Activated naive CD8-positive, alpha-beta T cell treated with anti-CD3 and anti-CD28 coated beads, Interleukin-2, amount 10 ng/mL, durations not matched to agents 7 days and 5 days (primary cell): ENCODE results near the gene CAPN13. TPM values are rescaled to one million over a fixed set of nuclear protein-coding genes. Genes with fewer than 3 reads are reported as not detected.

ENCODE experiments used
- ATAC-seq: fragments of 150-1000 bp; cut with Tn5 transposase; one replicate; pipeline ENCODE4 v1.10.0; 2021; ENCODE audit warnings: low read depth, moderate library complexity
- POLR2A ChIA-PET: fragments of 350-600 bp; sonication (Branson Sonifier 250); formaldehyde crosslinking; loops from one replicate; lab custom pipeline; 2021; ENCODE audit warnings: antibody characterized with exemption; lab: Charles Lee
- DNase-seq: peaks from one replicate; pipeline ENCODE4 v3.0.0; 2021
- H3K27ac Mint-ChIP-seq: one replicate; pipeline ENCODE4 v1.8.0; 2022; ENCODE audit warnings: mild to moderate bottlenecking, mixed read lengths
- H3K27me3 Mint-ChIP-seq: one replicate; pipeline ENCODE4 v1.8.0; 2022; ENCODE audit warnings: mild to moderate bottlenecking, moderate library complexity, mixed read lengths
- H3K36me3 Mint-ChIP-seq: one replicate; pipeline ENCODE4 v1.8.0; 2021; ENCODE audit warnings: mild to moderate bottlenecking, mixed read lengths
- H3K4me1 Mint-ChIP-seq: one replicate; pipeline ENCODE4 v1.8.0; 2021; ENCODE audit warnings: mixed read lengths
- H3K4me3 Mint-ChIP-seq: one replicate; pipeline ENCODE4 v1.8.0; 2022; ENCODE audit warnings: mild to moderate bottlenecking, moderate library complexity, mixed read lengths
- H3K9me3 Mint-ChIP-seq: one replicate; pipeline ENCODE4 v1.8.0; 2021; ENCODE audit warnings: mixed read lengths
- total RNA-seq, 2 experiments: library from RNA; stranded (reverse); gene quantifications; one replicate each; pipeline ENCODE4 v1.2.3, GENCODE V29; 2021

CAPN13 gene
- total RNA-seq, 2 experiments from 2014 or later = not detected

DNA sequence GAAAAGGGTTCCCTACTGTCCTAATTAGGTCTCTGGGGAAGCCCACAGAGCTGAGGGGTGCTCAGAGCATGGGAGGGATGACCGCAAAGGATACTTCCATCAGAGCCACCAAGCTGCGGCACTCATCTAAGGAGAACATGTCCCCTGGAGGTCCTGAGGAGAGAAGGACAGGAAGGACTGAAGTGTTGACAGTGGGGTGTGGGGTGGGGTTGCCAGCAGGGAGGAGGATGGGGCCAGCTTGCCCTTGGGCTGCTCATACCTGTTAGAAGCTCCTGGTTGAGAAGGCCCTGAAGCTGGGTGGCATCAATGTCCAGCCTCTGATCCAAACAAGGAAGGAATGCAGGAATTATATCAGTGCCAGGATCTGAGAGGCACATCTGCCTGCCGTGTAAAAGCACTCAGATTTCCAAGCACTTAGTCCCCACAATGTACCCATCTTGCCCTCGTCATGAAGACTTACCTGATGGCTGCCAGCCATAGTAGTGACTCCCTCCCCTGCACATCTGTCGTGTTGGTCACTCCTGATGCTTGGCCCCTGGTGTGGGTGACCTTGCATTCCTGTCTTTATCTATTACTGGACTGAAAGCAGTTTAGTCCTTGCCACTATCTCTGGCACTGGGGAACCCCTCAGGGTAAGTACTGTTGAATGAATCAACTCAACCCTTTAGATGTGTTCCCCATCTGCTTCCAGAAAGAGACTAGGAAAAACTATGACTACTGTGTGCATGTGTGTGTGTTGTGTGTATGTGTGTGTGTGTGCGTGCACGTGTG, 68.9 kb downstream of the CAPN13 start:
- POLR2A ChIA-PET = no interaction called here
- peaks cover 2% of the 10 kb centered on the region for H3K27me3 Mint-ChIP-seq
- no peak overlapping the region for H3K4me3 Mint-ChIP-seq

DNA sequence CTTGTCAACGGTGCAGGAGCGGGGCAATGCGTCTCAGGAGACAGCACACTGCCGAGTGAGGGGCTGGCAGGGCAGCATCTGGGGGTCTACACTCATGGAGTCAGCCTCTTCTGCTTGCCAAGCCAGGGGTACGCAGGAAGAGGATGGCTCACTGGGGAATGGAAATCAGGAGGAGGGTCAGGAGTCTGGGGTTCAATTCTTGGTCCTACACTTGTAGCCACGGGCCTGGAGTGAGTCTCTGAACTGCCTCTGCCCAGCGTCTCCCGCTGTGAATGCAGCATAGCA, 70.0 kb downstream of the CAPN13 start:
- Mint-ChIP-seq H3K4me1 (no peaks in the 10 kb centered on the region), H3K27me3 (peaks cover 2% of the 10 kb centered on the region), H3K36me3 (no peaks in the 10 kb centered on the region), H3K27ac (no peak overlapping the region), H3K4me3 (no peak overlapping the region), H3K9me3 (no peaks in the 10 kb centered on the region)
- DNase-seq = no peak
- no peak for ATAC-seq
- POLR2A ChIA-PET = no interaction called here

More for the DNA sequence above, 68.9 kb downstream of the CAPN13 start:
- ATAC-seq = no peak
- Mint-ChIP-seq H3K4me1 (no peaks in the 10 kb centered on the region), H3K27ac (no peak overlapping the region), H3K36me3 (no peaks in the 10 kb centered on the region), H3K9me3 (no peaks in the 10 kb centered on the region)
- no peak for DNase-seq

DNA sequence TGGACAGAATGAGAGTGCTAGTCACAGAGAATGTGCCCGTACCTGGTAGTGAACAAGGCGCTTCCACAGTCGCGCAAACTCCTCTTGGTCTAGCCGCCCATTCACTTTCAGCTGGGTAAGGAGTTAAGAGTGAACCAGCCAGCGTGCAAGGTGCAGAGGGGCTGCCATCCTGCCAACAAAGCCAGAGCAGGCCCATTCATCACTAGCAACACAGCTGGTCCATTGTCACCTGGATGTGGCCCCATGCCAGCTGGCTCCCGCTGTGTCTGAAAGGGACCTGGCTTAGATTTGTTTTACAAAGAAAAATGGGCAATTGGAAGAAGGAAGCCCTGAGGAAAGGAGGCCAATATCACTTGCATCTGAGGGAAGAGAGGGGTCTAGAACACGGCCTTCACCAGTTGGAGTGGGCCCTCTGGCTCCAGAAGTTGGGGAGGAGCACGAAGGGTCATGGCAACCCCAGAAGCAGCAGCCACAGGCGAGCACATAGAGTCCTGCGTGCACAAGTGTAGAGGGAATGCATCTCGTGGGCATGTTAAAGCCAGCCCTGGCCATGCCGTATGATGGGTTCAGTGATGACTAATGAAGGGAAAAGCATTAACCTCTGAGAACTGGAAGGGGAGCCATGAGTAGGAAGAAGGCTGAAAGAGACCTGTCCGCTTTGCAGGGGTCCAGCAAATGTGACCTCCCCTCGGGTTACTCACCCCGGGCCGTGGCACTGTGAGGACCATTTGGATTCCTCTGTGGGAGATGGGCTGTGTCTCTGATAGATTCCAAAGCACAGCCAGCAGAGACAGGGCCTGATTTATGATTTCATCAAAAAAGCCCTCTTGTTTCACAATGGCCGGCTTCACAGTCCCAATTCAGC, 70.6 kb downstream of the CAPN13 start:
- DNase-seq = no peak
- Mint-ChIP-seq H3K27ac (no peak overlapping the region), H3K36me3 (no peaks in the 10 kb centered on the region), H3K9me3 (no peaks in the 10 kb centered on the region), H3K4me3 (no peak overlapping the region), H3K27me3 (no peaks in the 10 kb centered on the region), H3K4me1 (no peaks in the 10 kb centered on the region)
- POLR2A ChIA-PET = no interaction called here
- ATAC-seq = no peak

DNA sequence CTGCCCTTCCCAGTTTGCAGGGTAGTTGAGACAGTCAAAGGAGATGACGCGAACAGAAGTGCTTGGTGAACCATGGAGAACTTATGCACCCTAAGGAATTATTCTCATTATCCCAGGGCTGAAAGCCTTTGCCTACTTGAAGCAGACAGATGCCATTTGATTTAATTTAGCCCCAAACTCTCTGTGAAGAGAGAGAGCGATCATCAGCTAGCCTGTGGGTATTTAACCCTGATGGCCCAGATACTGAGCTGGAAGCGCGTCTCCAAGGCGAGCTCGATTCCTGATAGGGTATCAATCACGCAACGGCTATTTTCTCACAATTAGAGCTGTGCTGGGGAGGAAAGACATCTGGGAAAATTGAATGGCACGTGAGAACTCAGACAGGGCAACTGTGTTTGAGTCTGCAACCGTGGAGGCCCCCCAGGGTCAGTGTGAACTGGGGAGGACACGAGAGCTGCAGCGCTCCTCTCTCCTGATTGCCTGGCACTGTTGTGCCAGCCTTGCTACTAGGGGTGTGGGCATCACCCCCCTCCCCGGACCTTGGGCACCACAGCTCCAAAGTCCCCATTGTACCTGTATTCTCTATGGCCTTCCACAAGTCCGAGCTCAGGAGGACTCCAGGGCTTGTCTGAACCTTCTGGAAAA, 73.2 kb downstream of the CAPN13 start:
- ATAC-seq (no peak), DNase-seq (no peak)
- H3K27me3 Mint-ChIP-seq = no peaks in the 10 kb centered on the region
- H3K9me3 Mint-ChIP-seq = no peaks in the 10 kb centered on the region
- no peak overlapping the region for H3K27ac Mint-ChIP-seq
- POLR2A ChIA-PET = no interaction called here
- no peak overlapping the region for H3K4me3 Mint-ChIP-seq
- H3K4me1 Mint-ChIP-seq = no peaks in the 10 kb centered on the region
- H3K36me3 Mint-ChIP-seq = no peaks in the 10 kb centered on the region

DNA sequence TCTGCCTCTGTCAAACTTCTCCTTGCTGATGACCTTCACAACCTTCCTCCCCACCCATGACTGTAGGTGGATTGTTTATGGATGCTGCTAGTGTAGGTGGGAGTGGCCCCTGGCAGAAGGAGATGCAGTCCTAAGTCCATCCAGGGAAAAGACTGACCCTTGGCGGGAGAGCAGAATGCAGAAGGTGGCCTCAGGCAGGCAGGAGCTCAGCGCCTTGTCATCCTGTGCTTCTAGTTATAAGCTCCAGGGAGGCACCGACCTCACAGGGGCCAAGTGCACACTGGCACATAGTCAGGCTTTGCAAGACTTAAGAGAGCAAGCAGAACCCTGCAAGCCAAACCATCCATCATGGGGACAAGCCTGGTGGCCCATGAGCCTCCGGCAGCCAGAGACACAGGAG, 74.4 kb downstream of the CAPN13 start:
- POLR2A ChIA-PET = no interaction called here
- Mint-ChIP-seq H3K4me3 (no peak overlapping the region), H3K27ac (no peak overlapping the region), H3K9me3 (no peaks in the 10 kb centered on the region), H3K4me1 (no peaks in the 10 kb centered on the region), H3K27me3 (no peaks in the 10 kb centered on the region), H3K36me3 (no peaks in the 10 kb centered on the region)
- ATAC-seq (no peak), DNase-seq (no peak)

DNA sequence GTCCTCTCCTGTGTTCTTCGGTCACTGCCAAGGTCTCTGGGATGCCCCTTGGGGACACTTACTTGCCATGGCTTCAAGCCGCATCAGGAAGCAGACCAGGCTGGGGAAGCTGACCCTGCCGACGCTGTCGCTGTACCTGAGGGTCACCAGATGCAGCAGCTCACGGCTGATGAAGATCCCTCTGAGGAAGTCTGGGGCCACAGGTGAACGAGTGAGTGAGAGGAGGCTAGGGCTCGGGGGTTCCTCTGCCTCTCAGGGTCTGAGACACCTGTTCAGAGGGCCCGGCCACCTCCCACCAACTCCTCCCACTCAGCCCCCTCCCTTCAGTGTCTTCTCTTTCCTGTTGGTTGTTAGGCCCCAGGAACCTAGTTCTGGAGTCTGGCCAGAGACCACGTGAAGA, 74.9 kb downstream of the CAPN13 start:
- Mint-ChIP-seq H3K27me3 (no peaks in the 10 kb centered on the region), H3K9me3 (no peaks in the 10 kb centered on the region), H3K4me3 (no peak overlapping the region), H3K27ac (no peak overlapping the region), H3K4me1 (no peaks in the 10 kb centered on the region), H3K36me3 (no peaks in the 10 kb centered on the region)
- no peak for ATAC-seq
- DNase-seq = no peak
- POLR2A ChIA-PET = no interaction called here

DNA sequence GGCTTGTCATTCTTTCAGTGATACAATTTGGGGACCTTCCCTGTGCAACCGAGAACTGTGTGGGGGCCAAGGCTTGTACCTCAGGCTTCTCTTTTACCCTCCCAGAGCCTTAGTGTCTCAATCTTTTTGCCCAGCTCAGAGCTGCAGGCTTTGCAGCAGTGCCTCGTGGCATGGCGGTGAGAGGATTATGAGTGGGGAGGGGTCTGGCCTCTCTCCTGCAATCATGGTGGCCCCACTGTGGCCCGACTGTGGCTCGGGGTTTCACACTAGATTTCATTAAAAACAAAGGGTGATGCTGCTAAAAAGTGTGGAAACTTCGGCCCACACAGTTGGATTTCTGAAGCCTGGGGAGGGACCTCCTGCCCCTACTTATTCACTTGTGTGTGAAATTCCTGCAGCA, 75.5 kb downstream of the CAPN13 start:
- Mint-ChIP-seq H3K27me3 (no peaks in the 10 kb centered on the region), H3K27ac (no peak overlapping the region), H3K4me3 (no peak overlapping the region), H3K9me3 (no peaks in the 10 kb centered on the region), H3K36me3 (no peaks in the 10 kb centered on the region), H3K4me1 (no peaks in the 10 kb centered on the region)
- DNase-seq (no peak), ATAC-seq (no peak)
- POLR2A ChIA-PET = no interaction called here

DNA sequence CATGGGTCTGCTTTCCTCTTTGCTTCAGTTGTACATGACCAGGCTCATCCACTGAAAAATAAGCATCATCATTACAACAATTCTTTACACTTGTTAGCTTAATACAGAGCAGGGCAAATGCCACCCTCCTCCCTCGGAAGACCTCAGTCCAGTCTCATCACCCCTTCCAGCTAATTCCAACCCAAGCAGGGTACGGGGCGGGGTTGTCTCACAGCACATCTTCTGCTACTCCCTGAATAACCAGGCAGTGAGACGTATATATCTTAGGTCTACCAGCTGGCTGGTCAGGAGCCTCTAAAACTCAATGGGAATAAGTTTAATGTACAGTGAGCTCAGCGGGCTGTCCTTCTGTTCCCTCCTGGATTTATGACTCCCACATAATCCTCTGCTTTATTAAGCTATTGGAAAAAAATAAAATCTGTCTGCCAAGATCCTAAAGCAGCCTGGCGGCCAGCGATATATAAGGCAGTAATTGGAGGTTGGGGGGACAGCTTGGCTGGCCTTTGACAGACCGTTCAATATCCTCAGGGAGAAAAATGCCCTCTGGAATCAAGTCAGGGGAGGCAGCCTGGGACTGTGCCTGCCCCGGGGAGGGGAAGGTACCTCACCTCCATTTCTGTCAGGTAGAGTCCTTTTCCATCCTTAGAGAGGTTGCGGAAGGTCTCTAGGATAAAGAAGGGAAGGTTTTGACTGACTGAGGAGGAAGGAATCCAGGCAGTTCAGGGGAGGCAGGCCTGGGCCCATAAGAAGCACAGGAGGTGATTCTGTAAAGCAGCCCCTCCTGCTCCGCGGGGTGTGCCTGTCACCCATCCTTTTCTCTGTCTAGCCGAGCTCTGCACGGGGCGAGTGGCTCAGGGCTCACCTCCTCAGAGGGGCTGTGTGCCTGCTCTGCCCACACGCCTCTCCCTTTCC, 76.3 kb downstream of the CAPN13 start:
- DNase-seq = no peak
- no peaks in the 10 kb centered on the region for H3K4me1 Mint-ChIP-seq
- no peaks in the 10 kb centered on the region for H3K36me3 Mint-ChIP-seq
- H3K9me3 Mint-ChIP-seq = no peaks in the 10 kb centered on the region
- H3K27ac Mint-ChIP-seq = no peak overlapping the region
- no peak for ATAC-seq
- no peaks in the 10 kb centered on the region for H3K27me3 Mint-ChIP-seq
- POLR2A ChIA-PET = no interaction called here
- no peak overlapping the region for H3K4me3 Mint-ChIP-seq

DNA sequence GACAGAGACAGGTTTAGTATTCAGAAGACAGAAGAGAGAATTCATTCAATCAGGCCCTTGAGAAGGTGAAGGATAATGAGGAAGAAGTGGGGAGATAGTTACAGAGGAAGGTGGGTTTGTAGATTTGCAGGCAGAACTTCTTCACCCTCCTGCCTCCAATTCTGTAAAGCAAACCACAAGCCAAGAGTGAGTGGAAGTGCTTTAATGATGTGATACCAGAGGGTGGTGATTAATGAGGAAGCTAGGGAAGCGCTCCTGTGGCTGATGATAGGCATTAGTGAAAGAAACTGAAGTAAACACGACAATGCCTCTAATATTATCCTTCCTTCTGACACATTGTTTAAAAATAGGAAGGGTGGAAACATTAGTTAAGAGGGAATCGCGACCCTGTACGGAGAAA, 78.2 kb downstream of the CAPN13 start:
- no peaks in the 10 kb centered on the region for H3K36me3 Mint-ChIP-seq
- POLR2A ChIA-PET = interaction anchor here (0.6 kb wide), 1 partner anchor 321 kb away, joined by 3 read pairs; no protein-coding TSS in a partner anchor
- H3K9me3 Mint-ChIP-seq = no peaks in the 10 kb centered on the region
- no peak for ATAC-seq
- no peaks in the 10 kb centered on the region for H3K4me1 Mint-ChIP-seq
- DNase-seq = no peak
- H3K27me3 Mint-ChIP-seq = peaks cover 10% of the 10 kb centered on the region
- no peak overlapping the region for H3K27ac Mint-ChIP-seq
- no peak overlapping the region for H3K4me3 Mint-ChIP-seq

DNA sequence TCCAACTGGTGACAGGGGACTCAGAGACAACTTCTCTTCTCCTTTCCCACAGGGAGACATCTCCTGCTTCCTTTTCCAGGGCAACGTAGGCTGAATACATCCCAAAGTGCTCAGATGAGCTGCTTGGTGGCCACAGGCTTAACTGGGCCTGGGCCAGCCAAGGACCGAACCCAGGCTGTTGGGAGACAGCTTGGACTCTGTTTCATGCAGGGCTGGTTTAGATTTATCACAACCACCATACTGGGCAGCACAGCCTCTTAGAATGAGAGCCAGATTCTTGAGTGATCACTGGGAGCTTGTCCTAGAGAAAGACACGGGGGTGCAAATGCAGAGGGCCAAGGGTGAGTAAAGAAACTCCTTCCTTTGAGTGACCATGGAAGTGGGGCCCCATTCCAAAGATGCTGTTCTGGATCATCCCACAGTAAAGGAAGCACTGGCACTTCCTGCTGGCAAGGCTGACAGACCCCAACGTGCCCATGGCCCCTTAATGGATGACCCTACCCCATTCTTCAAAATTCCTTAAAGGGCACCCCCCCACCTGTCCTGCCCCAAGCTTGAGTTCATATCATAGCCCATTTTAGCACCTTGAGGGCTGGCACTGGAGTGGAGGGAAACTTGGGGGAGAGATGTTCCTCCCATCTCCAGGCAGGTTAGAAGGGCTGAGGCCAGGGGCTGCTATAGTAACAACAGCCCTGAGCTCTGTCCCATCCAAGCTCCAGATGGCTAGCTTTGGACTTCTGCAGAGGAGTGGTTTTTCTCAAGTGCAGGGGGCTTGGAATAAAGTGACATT, 84.1 kb downstream of the CAPN13 start:
- Mint-ChIP-seq H3K9me3 (no peaks in the 10 kb centered on the region), H3K4me1 (no peaks in the 10 kb centered on the region), H3K27ac (no peak overlapping the region), H3K4me3 (no peak overlapping the region), H3K27me3 (peaks cover 20% of the 10 kb centered on the region), H3K36me3 (no peaks in the 10 kb centered on the region)
- ATAC-seq (no peak), DNase-seq (no peak)
- POLR2A ChIA-PET = no interaction called here

DNA sequence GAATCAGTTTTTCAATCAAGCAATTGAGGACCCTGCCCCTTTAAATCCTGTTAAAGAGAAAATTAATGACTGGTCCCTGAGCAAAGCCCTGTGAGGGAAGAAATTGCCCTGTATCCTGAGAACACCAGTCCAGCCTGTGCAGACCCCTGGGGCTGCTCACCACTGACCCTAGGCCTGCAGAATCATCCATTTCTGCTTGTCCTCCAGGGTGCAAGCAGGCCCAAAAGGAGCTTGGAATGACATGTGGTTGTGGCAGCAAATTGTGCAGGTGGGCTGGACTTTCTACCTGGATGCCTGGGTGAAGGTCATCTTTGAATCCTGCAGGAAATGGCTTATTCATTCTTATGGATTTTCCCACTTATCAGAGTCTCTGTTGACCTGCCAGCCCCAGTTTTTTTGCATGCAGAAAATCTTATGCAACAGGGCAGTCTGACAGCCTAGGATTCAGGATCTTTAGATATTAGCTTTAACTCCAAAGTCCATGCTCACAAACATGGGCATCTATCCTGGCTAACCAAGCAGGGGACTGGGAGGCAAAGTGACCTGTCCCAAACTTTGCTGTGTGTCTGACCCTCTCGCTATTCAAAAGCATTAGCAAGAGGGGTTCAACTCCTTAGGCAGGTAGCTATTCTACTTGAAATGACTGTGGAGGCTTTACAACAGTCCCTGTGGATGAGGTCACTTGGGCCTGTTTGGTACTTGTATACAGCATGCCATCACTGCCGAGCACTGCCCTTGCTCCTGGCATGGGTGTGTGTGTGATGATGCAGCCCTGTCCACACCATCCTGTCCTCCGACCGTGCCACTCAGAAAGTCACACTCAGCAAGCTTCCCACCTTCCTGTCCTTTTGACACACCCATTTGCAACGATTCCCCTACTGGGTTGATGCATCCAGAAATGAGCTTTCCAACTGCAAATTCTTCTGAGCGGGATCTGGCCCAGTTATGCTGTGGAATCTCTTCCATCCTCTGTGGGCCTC, 85.3 kb downstream of the CAPN13 start:
- no peak for ATAC-seq
- H3K27ac Mint-ChIP-seq = no peak overlapping the region
- POLR2A ChIA-PET = no interaction called here

DNA sequence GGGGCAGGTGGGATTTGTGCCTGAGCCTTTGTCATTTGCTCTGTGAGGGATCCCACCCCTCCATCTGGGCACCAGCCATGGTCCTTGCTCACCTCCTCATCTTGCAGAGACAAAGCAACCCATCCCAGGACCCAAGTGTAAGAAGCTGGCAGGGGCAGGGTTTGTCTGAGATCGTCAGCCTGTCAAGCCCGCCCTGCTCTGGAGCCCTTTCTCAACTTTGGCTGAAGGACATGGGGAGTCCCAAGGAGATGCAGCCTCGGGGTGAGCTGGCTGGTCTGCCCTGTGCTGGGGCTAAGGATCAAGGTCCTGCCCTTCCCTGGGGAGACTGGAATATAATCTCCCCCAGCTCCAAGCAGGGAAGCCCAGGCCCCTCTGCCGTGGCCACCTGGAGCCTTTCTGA, 86.0 kb downstream of the CAPN13 start:
- ATAC-seq (no peak), DNase-seq (no peak)
- Mint-ChIP-seq H3K9me3 (no peaks in the 10 kb centered on the region), H3K27ac (no peak overlapping the region), H3K4me3 (no peak overlapping the region), H3K36me3 (no peaks in the 10 kb centered on the region), H3K27me3 (peaks cover 20% of the 10 kb centered on the region), H3K4me1 (no peaks in the 10 kb centered on the region)
- POLR2A ChIA-PET = no interaction called here

More for the DNA sequence above, 85.3 kb downstream of the CAPN13 start:
- Mint-ChIP-seq H3K4me3 (no peak overlapping the region), H3K27me3 (peaks cover 20% of the 10 kb centered on the region), H3K4me1 (no peaks in the 10 kb centered on the region), H3K36me3 (no peaks in the 10 kb centered on the region), H3K9me3 (no peaks in the 10 kb centered on the region)
- no peak for DNase-seq
